Measurements from ENCODE around the gene INTS6L. TPM values are rescaled to one million over a fixed set of nuclear protein-coding genes. Genes with fewer than 3 reads are reported as not detected.

INTS6L gene
- polyA plus RNA-seq, 3 donors, result 2.7 to 29.0 (median 3.0) TPM

- no peaks in the 10 kb centered on the region for H4K20me1 ChIP-seq (ENCODE audit: insufficient read depth, low read length)
- Mint-ChIP-seq H3K27me3 (ENCODE audit: low read depth in 3 of 3) (peaks cover 2 to 11% (median 4%) of the 10 kb centered on the region in 3 donors), H3K9me3 (no peaks in the 10 kb centered on the region), H3K36me3 (no peaks in the 10 kb centered on the region), H3K4me1 (no peaks in the 10 kb centered on the region), H3K27ac (no peak overlapping the region), H3K4me3 (no peak overlapping the region)
- H3K4me3 ChIP-seq (replicated peaks in 1 of 3; ENCODE audit: low read depth in 2 of 3, low read length in 3 of 3), result no peak overlapping the region
- no peaks in the 10 kb centered on the region for H3K9me3 ChIP-seq (replicated peaks in 1 of 2; ENCODE audit: control insufficient read depth in 1 of 2, insufficient read depth in 1 of 2, low read length in 2 of 2)
- peaks cover 0 to 4% of the 10 kb centered on the region in 2 donors for H3K27me3 ChIP-seq (ENCODE audit: control insufficient read depth in 2 of 2, insufficient read depth in 2 of 2, low read length in 2 of 2)
- no CpG with 5 or more reads among the region's 7 CpGs for WGBS (ENCODE audit: insufficient coverage)
- H3K36me3 ChIP-seq (replicated peaks in 1 of 2; ENCODE audit: control insufficient read depth in 1 of 2, insufficient read depth in 2 of 2, low read length in 2 of 2), result no peaks in the 10 kb centered on the region
- TF ChIP-seq CTCF (IDR thresholded peaks at IDR 0.05), result no peak
- no peaks in the 10 kb centered on the region for H3K4me1 ChIP-seq (ENCODE audit: control insufficient read depth in 1 of 2, insufficient read depth in 2 of 2, low read length in 2 of 2)
- intact Hi-C loops (cut with micrococcal nuclease), result loop anchor here (10.0 kb wide), 1 partner anchor 93 kb away; no protein-coding TSS in a partner anchor
- no peak overlapping the region for H2AFZ ChIP-seq (ENCODE audit: insufficient read depth, low read depth, low read length, poor library complexity, severe bottlenecking)
- no peak overlapping the region for H3K27ac ChIP-seq (ENCODE audit: low read depth in 1 of 2, low read length in 2 of 2)
- H3K9ac ChIP-seq (ENCODE audit: insufficient read depth, low read length, poor library complexity, severe bottlenecking), result no peak overlapping the region
- DNase-seq, result no peak
- no peak overlapping the region for H3K4me2 ChIP-seq (replicated peaks; ENCODE audit: extremely low read depth, low read length, poor library complexity, severe bottlenecking)
- no peaks in the 10 kb centered on the region for H3K79me2 ChIP-seq (ENCODE audit: insufficient read depth, low read length)
Observed at GRCh38 chrX:135481696-135482179, 38.7 kb upstream of the INTS6L start.

DNA sequence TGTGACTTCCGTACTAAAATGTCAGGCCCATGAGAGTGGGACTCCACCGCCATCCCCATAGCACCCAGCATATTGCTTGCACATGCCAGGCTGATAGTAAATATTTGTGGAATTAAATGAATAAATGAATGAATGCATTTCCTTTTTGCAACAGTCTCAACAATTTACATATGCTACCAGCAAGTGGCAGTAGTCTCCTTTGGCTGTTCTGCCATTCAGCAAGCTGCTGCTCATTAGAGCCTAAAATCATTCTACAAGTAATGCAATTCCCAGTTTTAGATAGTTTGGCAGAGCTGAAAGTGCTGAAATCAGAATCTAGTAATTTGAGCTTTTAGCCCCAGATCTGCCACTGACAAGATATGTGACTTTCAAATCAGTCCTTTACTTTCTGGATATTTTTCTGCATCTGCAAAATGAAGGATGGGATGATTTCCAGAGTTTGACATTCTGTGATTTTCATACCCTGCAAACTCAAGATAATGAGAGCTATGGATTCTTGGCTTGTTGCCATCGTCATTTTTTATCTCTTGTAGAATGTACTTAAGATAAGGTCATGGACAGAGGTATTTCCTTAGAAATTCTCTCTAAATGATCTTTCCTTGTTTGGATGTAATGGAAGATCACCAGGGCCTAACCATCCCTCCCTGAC is 35.7 kb upstream of the INTS6L start:
- Histone ChIP-seq H3K36me3 (replicated peaks in 1 of 2; ENCODE audit: control insufficient read depth in 1 of 2, insufficient read depth in 2 of 2, low read length in 2 of 2) (no peaks in the 10 kb centered on the region), H3K79me2 (ENCODE audit: insufficient read depth, low read length) (no peaks in the 10 kb centered on the region), H3K4me3 (replicated peaks in 1 of 3; ENCODE audit: low read depth in 2 of 3, low read length in 3 of 3) (no peak overlapping the region), H3K9ac (ENCODE audit: insufficient read depth, low read length, poor library complexity, severe bottlenecking) (no peak overlapping the region), H3K4me1 (ENCODE audit: control insufficient read depth in 1 of 2, insufficient read depth in 2 of 2, low read length in 2 of 2) (peaks cover 0 to 8% of the 10 kb centered on the region in 2 donors), H3K27ac (ENCODE audit: low read depth in 1 of 2, low read length in 2 of 2) (no peak overlapping the region), H3K9me3 (replicated peaks in 1 of 2; ENCODE audit: control insufficient read depth in 1 of 2, insufficient read depth in 1 of 2, low read length in 2 of 2) (no peaks in the 10 kb centered on the region), H4K20me1 (ENCODE audit: insufficient read depth, low read length) (no peaks in the 10 kb centered on the region), H3K27me3 (ENCODE audit: control insufficient read depth in 2 of 2, insufficient read depth in 2 of 2, low read length in 2 of 2) (peaks cover 0 to 2% of the 10 kb centered on the region in 2 donors), H2AFZ (ENCODE audit: insufficient read depth, low read depth, low read length, poor library complexity, severe bottlenecking) (no peak overlapping the region), H3K4me2 (replicated peaks; ENCODE audit: extremely low read depth, low read length, poor library complexity, severe bottlenecking) (no peak overlapping the region)
- intact Hi-C loops (cut with micrococcal nuclease), result loop anchor here (2.0 to 10.0 kb wide), 2 partner anchors 36 to 90 kb away; partner anchors contain the start of gene INTS6L (in 1 of the 2)
- DNase-seq, result peak; percentile 21 to 44 (median 42)
- H3K4me3 Mint-ChIP-seq, result no peak overlapping the region
- H3K4me1 Mint-ChIP-seq, result peaks cover 4% of the 10 kb centered on the region
- peak; percentile 51 for TF ChIP-seq CTCF (IDR thresholded peaks at IDR 0.05)
- no peaks in the 10 kb centered on the region for H3K36me3 Mint-ChIP-seq
- H3K27me3 Mint-ChIP-seq (ENCODE audit: low read depth in 3 of 3), result peaks cover 0 to 7% (median 0%) of the 10 kb centered on the region in 3 donors
- no CpG with 5 or more reads among the region's 3 CpGs for WGBS (ENCODE audit: insufficient coverage)
- no peaks in the 10 kb centered on the region for H3K9me3 Mint-ChIP-seq
- H3K27ac Mint-ChIP-seq, result no peak overlapping the region
